ENCODE data around the gene SIL1. TPM values are rescaled to one million over a fixed set of nuclear protein-coding genes. Genes with fewer than 3 reads are reported as not detected.

The SIL1 gene
- total and polyA plus RNA-seq, 2 of the 8 experiments (the other 6 are each of a cell fraction or from before 2014, with no cell fraction given), result 8.3 to 12.8 TPM

DNA sequence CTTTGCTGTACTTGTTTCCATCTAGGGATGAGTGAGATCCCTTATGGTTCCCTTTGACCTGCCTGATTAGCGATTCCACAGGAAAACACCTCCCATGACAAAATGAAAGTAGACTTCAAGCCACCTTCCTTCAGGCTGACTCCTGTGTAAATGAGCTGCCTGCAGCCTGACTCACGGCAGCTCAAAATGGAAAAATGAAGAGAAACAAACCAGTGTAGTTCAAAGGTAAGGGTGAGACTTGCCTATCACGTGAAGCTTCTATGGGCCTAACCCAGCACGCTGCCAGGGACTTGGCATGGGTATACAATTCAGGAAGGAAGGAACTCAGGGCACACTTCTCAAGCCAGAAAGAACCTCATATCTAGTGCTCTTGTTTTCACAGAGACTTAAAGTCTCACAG lies 212.9 kb downstream of the SIL1 start (continued):
- TF ChIP-seq, protein P1, sequence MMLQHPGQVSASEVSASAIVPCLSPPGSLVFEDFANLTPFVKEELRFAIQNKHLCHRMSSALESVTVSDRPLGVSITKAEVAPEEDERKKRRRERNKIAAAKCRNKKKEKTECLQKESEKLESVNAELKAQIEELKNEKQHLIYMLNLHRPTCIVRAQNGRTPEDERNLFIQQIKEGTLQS (IDR thresholded peaks at IDR 0.05; ENCODE audit: insufficient read depth, low read depth, low read length), result no peak
- TF ChIP-seq SUZ12 (IDR thresholded peaks at IDR 0.05; ENCODE audit: low read length) (no peak), RXRA (IDR thresholded peaks at IDR 0.05; ENCODE audit: insufficient read depth, low read depth, low read length) (no peak), MAFK (IDR thresholded peaks at IDR 0.05; ENCODE audit: low read depth, low read length) (no peak), EZH2 (IDR thresholded peaks at IDR 0.05; ENCODE audit: low read depth, low read length, severe bottlenecking) (no peak), EP300 (IDR thresholded peaks at IDR 0.05; ENCODE audit: borderline replicate concordance in 1 of 2, low read depth in 2 of 2, low read length in 2 of 2) (no peak), CHD1 (IDR thresholded peaks at IDR 0.05; ENCODE audit: low read depth, low read length) (no peak), CTBP2 (IDR thresholded peaks at IDR 0.05; ENCODE audit: borderline replicate concordance, insufficient read depth, insufficient read length, low read length) (no peak)
